Hematopoietic multipotent progenitor cell treated with erythropoietin and hydrocortisone succinate and interleukin-3 and kit ligand, for 6 days (in vitro differentiated cells): ENCODE data around the gene HMCN2.
"Not testable (repeated sequence)": the region's sequence is repeated elsewhere in the genome, so short reads cannot be mapped to it uniquely, and the experiment has no call there.

Experiments
- DNase-seq: peaks from one replicate; pipeline ENCODE4 v3.0.0-alpha.2; 2015

HMCN2 gene

DNA sequence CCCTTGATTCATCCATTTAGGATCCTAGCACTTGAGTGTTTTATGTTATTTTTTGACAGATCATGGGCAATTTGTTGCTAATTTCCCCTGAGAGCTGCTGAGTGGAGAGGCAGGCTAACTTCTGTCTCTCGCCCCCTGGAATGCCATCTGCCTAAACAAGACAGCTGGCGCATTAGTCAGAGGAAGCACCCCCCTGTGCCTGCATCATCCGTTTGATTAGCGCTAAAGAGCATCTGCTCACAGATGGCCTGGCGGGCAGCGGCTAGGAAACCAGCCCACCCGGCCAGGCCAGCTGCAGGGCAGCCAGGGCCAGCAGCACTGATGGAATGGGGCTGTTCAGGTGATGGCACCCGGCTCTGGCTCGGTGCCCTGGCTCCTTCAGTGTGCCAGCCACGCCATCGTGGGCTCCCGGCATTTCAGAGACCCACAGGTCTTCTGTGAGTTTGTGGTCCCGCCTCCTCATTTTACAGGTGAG is 156.3 kb downstream of the HMCN2 start:
- DNase-seq = no peak

- no peak for DNase-seq
Observed at GRCh38 chr9:130422546-130422945, 157.0 kb downstream of the HMCN2 start.

DNA sequence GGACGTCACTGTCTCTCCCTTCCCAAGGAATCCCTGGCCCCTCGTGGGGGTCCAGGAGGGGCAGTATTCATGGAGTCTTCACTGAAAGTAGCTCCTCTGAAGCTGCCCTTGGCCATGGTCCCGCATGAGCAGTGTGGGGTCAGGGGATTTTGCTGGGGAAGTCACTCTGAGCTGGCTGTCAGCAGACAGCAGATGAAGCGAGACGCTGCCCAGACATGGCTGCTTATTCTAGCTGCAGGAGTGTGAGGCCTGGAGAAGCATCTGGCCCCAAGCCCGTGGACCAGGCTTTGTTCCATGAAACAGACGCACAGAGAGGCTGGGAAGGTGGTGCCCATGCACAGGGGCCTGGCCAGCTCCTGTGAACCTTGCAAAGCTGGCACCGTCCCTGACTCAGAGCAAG is 157.7 kb downstream of the HMCN2 start:
- no peak for DNase-seq

DNA sequence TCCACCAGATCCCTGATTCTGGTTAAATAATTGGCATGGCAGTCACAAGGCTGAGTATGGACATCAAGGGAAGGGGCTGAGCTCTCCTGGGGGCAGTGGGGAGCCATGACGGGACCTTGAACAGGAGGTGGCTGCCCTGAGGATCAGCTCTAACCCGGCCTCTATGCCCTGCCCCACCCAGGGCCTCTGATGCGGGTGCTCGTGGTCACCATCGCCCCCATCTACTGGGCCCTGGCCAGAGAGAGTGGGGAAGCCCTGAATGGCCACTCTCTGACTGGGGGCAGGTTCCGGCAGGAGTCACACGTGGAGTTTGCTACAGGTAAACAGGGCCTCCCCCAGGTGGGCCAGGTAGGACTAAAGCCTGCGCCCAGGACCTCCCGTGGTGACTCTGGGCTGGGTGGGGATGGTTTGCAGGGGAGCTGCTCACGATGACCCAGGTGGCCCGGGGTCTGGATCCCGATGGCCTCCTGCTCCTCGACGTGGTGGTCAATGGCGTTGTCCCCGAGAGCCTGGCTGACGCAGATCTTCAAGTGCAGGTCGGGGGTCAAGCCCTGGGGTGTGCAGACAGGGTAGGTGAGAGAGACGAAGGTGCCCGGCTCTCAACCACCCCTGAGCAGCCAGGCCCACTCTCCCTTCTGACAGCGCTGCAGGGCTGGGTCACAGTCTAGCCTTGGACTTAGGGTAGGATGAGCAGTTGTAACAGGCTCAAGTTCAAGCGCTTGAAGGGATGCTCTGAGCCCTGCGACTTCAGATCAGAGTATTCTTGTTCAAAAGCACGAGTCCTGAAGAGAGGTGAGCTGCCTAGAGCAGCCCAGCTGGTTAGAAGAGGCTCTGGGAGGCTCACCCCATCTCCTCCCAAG is 159.3 kb downstream of the HMCN2 start:
- no peak for DNase-seq

DNA sequence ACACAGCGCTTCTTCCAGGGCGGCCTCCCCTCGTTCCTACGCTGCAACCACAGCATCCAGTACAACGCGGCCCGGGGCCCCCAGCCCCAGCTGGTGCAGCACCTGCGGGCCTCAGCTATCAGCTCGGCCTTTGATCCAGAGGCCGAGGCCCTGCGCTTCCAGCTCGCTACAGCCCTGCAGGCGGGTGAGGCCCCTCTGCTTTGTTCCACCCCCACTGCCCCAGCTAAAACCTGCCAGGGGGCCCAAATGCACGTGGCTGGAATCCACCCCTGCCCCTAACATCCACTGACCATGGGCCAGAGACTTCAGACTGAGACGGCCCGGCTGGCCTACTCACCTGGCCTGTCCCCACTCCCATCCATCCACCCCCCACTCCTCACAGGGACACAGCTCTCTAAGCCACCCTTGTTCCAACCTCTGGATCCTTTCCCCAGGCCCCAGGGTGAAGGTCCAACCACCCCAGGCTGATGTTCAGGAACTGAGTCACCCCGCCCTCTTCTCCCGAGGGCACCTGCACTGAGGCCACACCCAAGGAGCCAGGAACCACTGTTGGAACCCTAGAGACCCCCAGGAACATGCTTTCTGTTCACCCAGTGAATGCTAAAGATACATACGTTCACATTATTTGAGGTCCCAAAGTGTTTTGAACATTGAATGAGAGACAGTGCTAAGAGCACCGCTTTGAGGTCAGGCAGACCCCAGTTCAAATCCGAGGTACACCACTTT is 160.3 kb downstream of the HMCN2 start:
- DNase-seq = no peak

GRCh38 chr9:130426467-130426773 is 160.9 kb downstream of the HMCN2 start:
- DNase-seq = no peak

DNA sequence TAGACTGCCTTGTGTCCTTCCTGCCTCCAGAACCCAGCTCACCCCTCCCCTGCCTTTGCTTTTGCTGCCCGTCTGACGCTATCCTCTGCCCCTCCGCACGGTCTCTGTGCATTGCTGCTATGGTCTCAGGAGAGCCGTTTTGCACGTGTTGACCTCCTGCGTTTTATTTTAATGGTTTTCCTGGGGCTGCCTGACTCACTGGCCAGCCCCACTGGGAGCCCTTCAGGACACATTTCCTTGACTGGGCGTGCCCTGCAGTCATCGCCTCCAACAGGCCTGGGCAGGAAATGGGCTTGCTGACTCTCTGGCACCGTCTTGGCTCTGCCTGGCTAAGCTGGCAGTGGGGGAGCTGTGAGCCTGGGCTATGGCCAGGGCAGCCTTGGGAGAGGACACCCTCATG is 161.3 kb downstream of the HMCN2 start:
- DNase-seq = no peak

- DNase-seq = no peak
Observed at GRCh38 chr9:130427326-130427725, 161.8 kb downstream of the HMCN2 start.

GRCh38 chr9:130428086-130428665 is 162.6 kb downstream of the HMCN2 start:
- DNase-seq = no peak

GRCh38 chr9:130429381-130429780 is 163.8 kb downstream of the HMCN2 start:
- DNase-seq = no peak

DNA sequence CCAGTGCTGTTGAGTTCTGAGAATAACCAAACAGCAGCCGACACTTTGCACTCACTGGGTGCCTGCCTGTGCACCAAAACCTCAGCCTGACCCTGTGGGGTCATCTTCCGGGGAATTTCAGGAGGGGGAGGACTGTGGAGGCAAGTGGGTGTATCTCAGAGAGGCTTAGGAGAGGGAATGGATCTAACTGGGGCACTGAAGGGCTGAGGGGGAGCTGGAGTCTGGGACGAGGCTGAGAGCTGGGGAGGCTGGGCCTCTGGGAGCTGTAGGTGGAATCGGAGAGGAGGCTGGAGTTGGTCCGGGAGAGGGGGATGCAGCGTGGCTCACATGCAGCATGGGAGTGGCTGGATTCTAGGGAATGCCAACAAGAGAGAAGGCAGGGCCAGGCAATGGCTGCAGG is 164.3 kb downstream of the HMCN2 start:
- DNase-seq = no peak

DNA sequence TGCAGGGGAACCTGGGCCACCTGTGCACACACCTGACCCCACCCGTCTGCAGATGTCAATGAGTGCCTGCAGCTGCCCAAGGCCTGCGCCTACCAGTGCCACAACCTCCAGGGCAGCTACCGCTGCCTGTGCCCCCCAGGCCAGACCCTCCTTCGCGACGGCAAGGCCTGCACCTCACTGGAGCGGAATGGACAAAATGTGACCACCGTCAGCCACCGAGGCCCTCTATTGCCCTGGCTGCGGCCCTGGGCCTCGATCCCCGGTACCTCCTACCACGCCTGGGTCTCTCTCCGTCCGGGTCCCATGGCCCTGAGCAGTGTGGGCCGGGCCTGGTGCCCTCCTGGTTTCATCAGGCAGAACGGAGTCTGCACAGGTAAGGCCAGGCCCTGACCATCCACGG is 164.7 kb downstream of the HMCN2 start:
- DNase-seq = no peak

GRCh38 chr9:130430734-130431535 is 165.4 kb downstream of the HMCN2 start:
- no peak for DNase-seq

DNA sequence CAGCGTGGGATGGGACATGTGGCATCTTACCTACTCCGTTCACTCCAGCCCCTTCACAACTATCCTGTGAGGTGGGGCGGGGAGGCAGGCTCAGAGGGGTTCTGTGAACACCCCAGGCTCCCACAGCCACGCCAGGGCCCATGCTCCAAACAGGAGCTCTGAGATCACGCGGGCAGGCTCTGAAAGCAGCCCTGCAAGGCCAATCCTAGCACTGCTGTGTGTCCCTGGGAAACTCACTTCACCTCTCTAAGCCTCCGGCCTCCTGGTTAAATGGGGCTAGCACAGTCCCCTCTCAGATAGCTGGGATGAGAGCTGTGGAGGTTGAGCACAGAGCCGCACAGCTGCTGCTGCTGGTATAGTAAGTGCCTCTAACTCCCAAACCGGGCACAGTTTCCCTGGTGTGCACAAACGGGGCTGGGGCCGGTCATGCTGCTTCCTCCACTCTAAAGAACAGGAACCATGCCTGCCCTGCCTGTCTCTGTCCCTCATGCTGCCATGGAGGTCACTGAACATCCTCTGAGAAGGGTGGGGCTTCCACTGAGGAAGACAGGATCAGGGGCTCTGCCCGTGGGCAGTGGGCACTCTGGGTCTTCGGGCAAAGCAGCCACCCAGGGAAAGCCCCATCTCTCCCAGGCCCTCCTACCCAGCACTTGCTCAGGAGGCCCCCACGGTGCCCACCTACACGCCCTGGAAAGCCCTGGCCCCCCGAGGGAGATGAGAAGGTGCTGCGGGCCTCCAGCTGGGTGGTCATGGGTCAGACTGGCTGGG is 166.2 kb downstream of the HMCN2 start:
- DNase-seq = no peak

DNA sequence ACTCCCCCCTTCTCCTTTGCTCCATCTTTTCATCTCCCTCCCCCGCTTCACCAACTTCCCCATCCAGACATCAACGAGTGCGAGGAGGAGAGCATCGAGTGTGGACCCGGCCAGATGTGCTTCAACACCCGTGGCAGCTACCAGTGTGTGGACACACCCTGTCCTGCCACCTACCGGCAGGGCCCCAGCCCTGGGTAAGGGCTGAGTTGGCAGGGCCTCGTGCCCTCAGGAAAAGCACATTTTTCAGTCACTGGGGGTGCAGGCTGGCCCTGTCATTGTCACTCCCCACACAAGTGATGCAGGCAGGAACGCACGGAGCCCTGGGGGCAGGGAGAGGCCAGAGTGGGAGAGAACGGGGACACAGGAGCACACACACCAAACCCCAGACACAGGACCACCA is 166.8 kb downstream of the HMCN2 start:
- DNase-seq = no peak

- no peak for DNase-seq
Observed at GRCh38 chr9:130432796-130433167, 167.2 kb downstream of the HMCN2 start.

DNA sequence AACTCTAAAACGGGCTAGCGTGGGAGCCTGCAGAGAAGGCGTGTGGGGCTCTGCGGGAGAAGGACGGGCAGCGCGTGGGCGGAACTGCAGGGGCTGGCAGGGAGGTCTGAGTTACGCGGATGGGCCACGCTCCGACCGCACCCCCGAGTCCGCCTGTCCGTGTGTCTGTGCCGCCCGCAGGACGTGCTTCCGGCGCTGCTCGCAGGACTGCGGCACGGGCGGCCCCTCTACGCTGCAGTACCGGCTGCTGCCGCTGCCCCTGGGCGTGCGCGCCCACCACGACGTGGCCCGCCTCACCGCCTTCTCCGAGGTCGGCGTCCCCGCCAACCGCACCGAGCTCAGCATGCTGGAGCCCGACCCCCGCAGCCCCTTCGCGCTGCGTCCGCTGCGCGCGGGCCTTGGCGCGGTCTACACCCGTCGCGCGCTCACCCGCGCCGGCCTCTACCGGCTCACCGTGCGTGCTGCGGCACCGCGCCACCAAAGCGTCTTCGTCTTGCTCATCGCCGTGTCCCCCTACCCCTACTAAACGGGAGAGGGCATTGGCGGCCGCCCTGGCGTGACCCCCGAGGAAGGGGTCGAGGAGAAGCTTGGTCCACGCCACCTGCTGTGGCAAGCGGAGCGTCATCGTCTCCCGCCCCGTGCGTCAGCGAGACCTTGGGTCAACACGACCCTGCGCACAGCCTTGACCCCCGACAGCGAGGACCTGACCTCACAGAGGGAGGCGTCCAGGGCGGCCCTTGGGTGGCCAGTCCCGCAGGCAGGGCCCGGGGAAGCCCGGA is 167.8 kb downstream of the HMCN2 start:
- peak; percentile 67 for DNase-seq

DNA sequence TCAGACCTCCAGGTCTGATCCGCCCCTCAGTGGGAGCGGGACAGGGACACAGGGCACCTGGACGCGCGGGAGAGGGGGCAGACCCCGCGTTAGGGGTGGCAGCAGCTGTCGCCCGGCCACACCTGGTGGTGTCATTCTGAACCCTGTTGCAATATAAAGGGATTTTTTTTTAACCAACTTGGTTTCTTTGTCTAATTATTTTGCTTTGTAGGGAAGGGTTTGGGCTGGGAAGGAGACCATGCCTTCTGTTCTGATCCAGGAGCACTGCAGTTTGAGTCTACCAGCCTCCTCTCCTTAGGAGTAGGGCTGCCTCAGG is 168.3 kb downstream of the HMCN2 start:
- DNase-seq = no peak

DNA sequence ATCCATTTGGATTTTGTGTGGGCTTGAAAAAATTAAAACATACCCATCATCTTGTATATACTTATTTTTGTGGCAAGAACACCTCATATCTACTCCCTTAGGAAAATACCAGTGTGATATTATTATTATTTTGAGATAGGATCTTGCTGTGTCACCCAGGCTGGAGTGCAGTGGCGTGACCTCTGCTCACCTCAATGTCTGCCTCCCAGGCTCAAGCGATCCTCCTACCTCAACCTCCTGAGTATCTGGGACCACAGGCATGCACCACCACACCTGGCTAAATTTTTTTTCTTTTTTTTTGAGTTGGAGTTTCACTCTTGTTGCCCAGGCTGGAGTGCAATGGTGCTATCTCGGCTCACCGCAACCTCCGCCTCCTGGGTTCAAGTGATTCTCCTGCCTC is 169.1 kb downstream of the HMCN2 start:
- DNase-seq = not testable (repeated sequence)

DNA sequence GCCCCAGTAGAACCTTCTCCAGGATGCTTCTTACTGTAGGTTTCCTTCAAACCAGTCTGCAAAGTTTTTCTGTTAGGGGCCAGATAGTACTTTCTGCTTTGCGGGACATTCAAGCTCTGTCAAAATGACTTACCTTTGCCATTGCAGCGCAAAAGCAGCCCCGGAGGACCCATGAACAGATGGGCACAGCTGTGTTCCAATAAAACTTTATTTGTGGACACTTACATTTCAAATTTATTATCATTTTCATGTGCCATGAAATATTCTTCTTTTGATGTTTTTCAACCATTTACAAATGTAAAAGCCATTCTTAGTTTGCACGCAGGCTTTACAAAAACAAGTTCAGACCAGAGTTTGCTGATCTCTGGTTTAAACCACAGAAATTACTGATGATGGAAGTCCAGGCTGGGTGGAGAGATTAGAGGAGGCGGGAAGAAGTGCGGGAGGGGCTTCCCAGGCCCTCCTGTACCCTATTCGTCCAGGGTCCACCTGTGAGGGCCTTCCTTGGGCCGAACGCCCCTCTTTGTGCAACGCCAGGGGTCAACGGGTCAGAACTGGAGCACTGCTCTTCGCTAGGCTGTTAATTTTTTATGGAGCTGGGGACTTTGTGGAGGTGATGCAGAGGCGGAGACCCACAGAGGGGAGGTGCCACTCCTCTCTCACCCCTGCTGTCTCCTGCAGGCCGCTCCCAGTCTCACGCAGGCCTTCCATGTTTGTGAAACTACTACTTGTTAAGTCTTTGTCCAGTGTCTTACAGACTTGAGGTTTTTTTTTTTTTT is 171.6 kb downstream of the HMCN2 start:
- DNase-seq = no peak

DNA sequence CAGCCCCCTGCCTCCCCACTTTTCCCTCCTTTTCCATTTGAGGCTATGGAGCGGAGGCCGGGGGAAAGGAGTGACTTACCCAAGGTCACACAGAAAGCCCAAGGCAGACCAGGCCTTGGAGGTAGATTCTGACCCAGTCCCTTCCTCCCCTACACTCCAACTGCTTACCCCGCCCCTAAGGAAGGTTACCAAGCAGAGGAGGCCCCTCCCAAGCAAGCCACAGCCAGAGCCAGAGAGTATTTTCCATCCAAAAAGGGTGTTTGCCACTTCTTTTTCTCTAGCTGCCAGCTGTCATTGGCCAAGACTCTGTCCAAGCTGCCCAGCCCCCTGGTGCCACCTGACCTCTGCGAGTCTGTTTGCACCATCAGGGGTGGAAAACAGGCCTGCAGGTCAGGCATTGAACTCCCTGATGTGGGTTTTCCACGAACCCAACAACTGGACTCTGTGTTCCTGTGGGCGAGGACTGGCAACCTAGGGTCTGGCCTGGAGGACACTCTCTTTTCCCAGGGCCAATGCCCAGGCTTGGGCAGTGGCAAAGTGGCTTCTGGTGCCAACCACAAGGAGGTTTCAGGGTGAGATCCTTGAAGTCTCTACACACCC is 172.9 kb downstream of the HMCN2 start:
- no peak for DNase-seq
